Left ventricle myocardium inferior (tissue), 1 donor: ENCODE measurements around the gene CZIB. TPM values are rescaled to one million over a fixed set of nuclear protein-coding genes. Genes with fewer than 3 reads are reported as not detected.

Experiments used
- DNase-seq: peaks from one replicate; pipeline ENCODE4 v3.0.0-alpha.2; 2020
- H3K27ac ChIP-seq: fragments of 200-600 bp; replicated peaks from 2 replicates; pipeline ENCODE4 v1.8.0; 2021
- H3K27me3 ChIP-seq: fragments of 200-600 bp; 2 replicates; pipeline ENCODE4 v1.8.0; 2021; ENCODE audit warnings: low read depth
- H3K36me3 ChIP-seq: fragments of 200-600 bp; 2 replicates; pipeline ENCODE4 v1.8.0; 2021
- H3K4me1 ChIP-seq: fragments of 200-600 bp; 2 replicates; pipeline ENCODE4 v1.8.0; 2021
- H3K4me3 ChIP-seq: fragments of 200-600 bp; 2 replicates; pipeline ENCODE4 v1.8.0; 2021; ENCODE audit warnings: mild to moderate bottlenecking, moderate library complexity
- H3K9me3 ChIP-seq: fragments of 200-600 bp; replicated peaks from 2 replicates; pipeline ENCODE4 v1.8.0; 2021
- intact Hi-C: fragments of 100-400 bp; cut with micrococcal nuclease; formaldehyde crosslinking; loops from one replicate; pipeline ENCODE4 v1.11.0; 2022
- long read RNA-seq: library from polyadenylated mRNA; unstranded; transcript quantifications from one replicate; pipeline ENCODE4 v2.0.0, GENCODE V29; 2021
- total RNA-seq: library from RNA; stranded (reverse); fragmentation: NEBNext Ultra II Directional; extraction: Animal tissue kit (Norgen Biotek cat#: 25700); gene quantifications from one replicate; pipeline ENCODE4 v1.2.1, GENCODE V29; 2021
- TF ChIP-seq, protein P1 (sequence below): fragments of 200-600 bp; IDR thresholded peaks from 2 replicates; pipeline ENCODE4 v1.8.0; 2021; ENCODE audit warnings: antibody characterized with exemption, mild to moderate bottlenecking, borderline replicate concordance
- donor health status: DM: no; HTN: yes; CAD: no; lungs with severe emphysema.

Gene CZIB
- total RNA-seq = 61.1 TPM
- long read RNA-seq, transcript C1orf123-201 (8 exons, 1,085 nt) = major isoform, 26 of 45 reads
- long read RNA-seq, partial matches to known transcripts = 2 of 45 reads
- long read RNA-seq, other reads (novel, unspliced or antisense) = 14 of 45 reads

- intact Hi-C loops = no loop called here
- DNase-seq = peak; percentile 96
- H3K27ac ChIP-seq = peak within 1 kb of the TSS; percentile 98
- H3K36me3 ChIP-seq = peaks cover 28% of the 10 kb centered on the region
- no peaks in the 10 kb centered on the region for H3K9me3 ChIP-seq
- peaks cover 24% of the 10 kb centered on the region for H3K4me1 ChIP-seq
- TF ChIP-seq, protein P1, sequence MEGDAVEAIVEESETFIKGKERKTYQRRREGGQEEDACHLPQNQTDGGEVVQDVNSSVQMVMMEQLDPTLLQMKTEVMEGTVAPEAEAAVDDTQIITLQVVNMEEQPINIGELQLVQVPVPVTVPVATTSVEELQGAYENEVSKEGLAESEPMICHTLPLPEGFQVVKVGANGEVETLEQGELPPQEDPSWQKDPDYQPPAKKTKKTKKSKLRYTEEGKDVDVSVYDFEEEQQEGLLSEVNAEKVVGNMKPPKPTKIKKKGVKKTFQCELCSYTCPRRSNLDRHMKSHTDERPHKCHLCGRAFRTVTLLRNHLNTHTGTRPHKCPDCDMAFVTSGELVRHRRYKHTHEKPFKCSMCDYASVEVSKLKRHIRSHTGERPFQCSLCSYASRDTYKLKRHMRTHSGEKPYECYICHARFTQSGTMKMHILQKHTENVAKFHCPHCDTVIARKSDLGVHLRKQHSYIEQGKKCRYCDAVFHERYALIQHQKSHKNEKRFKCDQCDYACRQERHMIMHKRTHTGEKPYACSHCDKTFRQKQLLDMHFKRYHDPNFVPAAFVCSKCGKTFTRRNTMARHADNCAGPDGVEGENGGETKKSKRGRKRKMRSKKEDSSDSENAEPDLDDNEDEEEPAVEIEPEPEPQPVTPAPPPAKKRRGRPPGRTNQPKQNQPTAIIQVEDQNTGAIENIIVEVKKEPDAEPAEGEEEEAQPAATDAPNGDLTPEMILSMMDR = no peak
- no peaks in the 10 kb centered on the region for H3K27me3 ChIP-seq
- H3K4me3 ChIP-seq = peak within 1 kb of the TSS; percentile 87
These were observed at the start of gene CZIB for GRCh38 chr1:53220171-53220961. TSS of gene CZIB (minus strand) at chr1:53220634. CDS start at chr1:53220575, 59 bp downstream.

DNA sequence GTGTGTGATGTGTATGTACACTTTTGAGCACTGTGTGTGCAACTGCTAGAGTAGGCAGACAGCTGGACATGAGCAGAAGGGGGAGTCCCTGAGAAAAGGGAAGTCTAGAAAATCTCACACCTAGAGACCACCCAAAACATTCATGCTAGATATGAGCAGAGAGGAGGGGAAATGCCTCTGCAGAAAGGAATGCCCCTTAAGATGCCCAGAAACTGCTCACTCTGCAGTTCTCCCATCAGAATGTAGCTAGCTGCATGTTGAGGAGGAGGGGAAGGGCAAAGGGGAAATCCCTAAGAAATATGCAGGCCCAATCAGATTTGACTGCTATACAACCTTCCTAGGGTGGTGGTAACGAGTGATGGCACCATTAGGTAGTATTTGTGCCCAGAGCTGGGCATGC lies 49.7 kb upstream of the CZIB start:
- H3K36me3 ChIP-seq = no peaks in the 10 kb centered on the region

GRCh38 chr1:53267761-53268160 lies 47.3 kb upstream of the CZIB start:
- DNase-seq = no peak
- TF ChIP-seq, protein P1 = no peak
- H3K4me1 ChIP-seq = no peaks in the 10 kb centered on the region
- intact Hi-C loops = no loop called here
- H3K27ac ChIP-seq = no peak overlapping the region
- H3K4me3 ChIP-seq = no peak overlapping the region
- no peaks in the 10 kb centered on the region for H3K36me3 ChIP-seq
- H3K27me3 ChIP-seq = no peaks in the 10 kb centered on the region
- H3K9me3 ChIP-seq = no peaks in the 10 kb centered on the region

More for the DNA sequence above, 49.7 kb upstream of the CZIB start:
- TF ChIP-seq, protein P1 = no peak
- Histone ChIP-seq H3K27me3 (no peaks in the 10 kb centered on the region), H3K4me1 (no peaks in the 10 kb centered on the region), H3K9me3 (no peaks in the 10 kb centered on the region), H3K4me3 (no peak overlapping the region), H3K27ac (no peak overlapping the region)
- DNase-seq = no peak
- intact Hi-C loops = no loop called here

DNA sequence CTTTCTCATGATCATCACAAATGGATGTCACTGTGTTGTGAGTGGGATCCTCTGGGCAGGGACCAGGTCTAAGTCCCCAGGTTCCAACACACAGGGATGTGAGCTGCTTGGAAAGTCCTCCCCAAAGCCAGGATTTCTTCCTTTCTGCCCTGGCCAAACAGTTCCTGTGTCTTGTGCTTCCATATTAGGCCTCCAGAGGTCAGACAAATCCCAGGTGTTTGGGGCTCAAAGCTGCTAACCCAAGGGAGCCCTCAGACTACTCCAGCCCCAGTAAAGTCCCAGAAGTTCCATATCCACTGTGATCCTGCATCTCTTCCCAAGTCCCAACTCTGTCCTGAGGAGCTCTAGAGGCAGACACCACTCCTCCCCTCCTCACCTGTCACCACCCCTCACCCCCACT lies 45.6 kb upstream of the CZIB start:
- TF ChIP-seq, protein P1 = peak; percentile 18

DNA sequence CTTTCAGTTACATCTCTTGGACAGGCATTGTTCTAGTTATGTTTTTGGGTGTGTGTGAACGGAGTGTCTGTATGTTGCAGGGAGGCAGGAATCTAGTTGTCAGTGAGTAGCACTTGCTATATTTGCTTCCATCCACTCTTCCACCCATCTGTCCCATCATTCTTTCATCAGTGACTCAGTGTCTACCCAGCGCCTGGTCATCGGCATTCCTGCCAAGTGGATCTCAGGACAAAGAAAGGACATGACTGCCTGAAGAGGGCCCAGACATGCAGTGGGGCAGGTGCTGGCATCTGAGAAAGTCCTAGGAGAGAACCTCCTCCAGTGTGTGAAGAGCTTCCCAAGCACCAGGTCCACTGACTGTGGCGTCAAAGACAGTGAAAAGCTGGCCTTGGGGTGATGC lies 45.1 kb upstream of the CZIB start:
- no peak for DNase-seq
- Histone ChIP-seq H3K9me3 (no peaks in the 10 kb centered on the region), H3K36me3 (no peaks in the 10 kb centered on the region), H3K4me1 (no peaks in the 10 kb centered on the region), H3K27ac (no peak overlapping the region), H3K27me3 (no peaks in the 10 kb centered on the region), H3K4me3 (no peak overlapping the region)
- TF ChIP-seq, protein P1 = no peak
- intact Hi-C loops = no loop called here

More for the DNA sequence above, 45.6 kb upstream of the CZIB start:
- H3K4me3 ChIP-seq = no peak overlapping the region
- DNase-seq = no peak
- H3K27me3 ChIP-seq = no peaks in the 10 kb centered on the region
- intact Hi-C loops = no loop called here
- H3K27ac ChIP-seq = no peak overlapping the region
- H3K4me1 ChIP-seq = no peaks in the 10 kb centered on the region
- no peaks in the 10 kb centered on the region for H3K9me3 ChIP-seq
- H3K36me3 ChIP-seq = no peaks in the 10 kb centered on the region
